ENCODE measurements around the gene MTF2. TPM values are rescaled to one million over a fixed set of nuclear protein-coding genes. Genes with fewer than 3 reads are reported as not detected.

The MTF2 gene
- total and polyA plus RNA-seq, 2 experiments from 2014 or later: 37.9 to 70.9 TPM

GRCh38 chr1:93082313-93082712, 3.2 kb downstream of the MTF2 start:
- peaks cover 5% of the 10 kb centered on the region for H3K36me3 ChIP-seq
- H3K27ac ChIP-seq: no peak overlapping the region
- no peak overlapping the region for H3K4me3 ChIP-seq
- no peaks in the 10 kb centered on the region for H3K9me3 ChIP-seq (ENCODE audit: low read depth)
- no peak for DNase-seq (ENCODE audit: low read depth in 1 of 2, low spot score in 1 of 2)
- peaks cover 16% of the 10 kb centered on the region for H3K4me1 ChIP-seq (ENCODE audit: low read depth)
- H3K27me3 ChIP-seq: no peaks in the 10 kb centered on the region
- no peak for TF ChIP-seq CTCF (IDR thresholded peaks at IDR 0.05; ENCODE audit: low read depth, low read length)

- Histone ChIP-seq H3K4me1 (ENCODE audit: low read depth) (peaks cover 13% of the 10 kb centered on the region), H3K36me3 (peaks cover 5% of the 10 kb centered on the region), H3K27ac (no peak overlapping the region), H3K4me3 (no peak overlapping the region), H3K9me3 (ENCODE audit: low read depth) (no peaks in the 10 kb centered on the region), H3K27me3 (no peaks in the 10 kb centered on the region)
- DNase-seq (ENCODE audit: low read depth in 1 of 2, low spot score in 1 of 2): no peak
- no peak for TF ChIP-seq CTCF (IDR thresholded peaks at IDR 0.05; ENCODE audit: low read depth, low read length)
These were observed 4.9 kb downstream of the MTF2 start for GRCh38 chr1:93083979-93084378.

GRCh38 chr1:93087532-93087931, 8.4 kb downstream of the MTF2 start:
- Histone ChIP-seq H3K4me3 (no peak overlapping the region), H3K36me3 (peaks cover 5% of the 10 kb centered on the region), H3K27ac (no peak overlapping the region), H3K4me1 (ENCODE audit: low read depth) (no peaks in the 10 kb centered on the region), H3K27me3 (no peaks in the 10 kb centered on the region), H3K9me3 (ENCODE audit: low read depth) (no peaks in the 10 kb centered on the region)
- no peak for TF ChIP-seq CTCF (IDR thresholded peaks at IDR 0.05; ENCODE audit: low read depth, low read length)
- DNase-seq (ENCODE audit: low read depth in 1 of 2, low spot score in 1 of 2): no peak

GRCh38 chr1:93093332-93094006, 14.4 kb downstream of the MTF2 start:
- Histone ChIP-seq H3K9me3 (ENCODE audit: low read depth) (no peaks in the 10 kb centered on the region), H3K4me1 (ENCODE audit: low read depth) (no peaks in the 10 kb centered on the region), H3K4me3 (no peak overlapping the region), H3K27me3 (no peaks in the 10 kb centered on the region), H3K36me3 (no peaks in the 10 kb centered on the region), H3K27ac (peak overlapping the region; percentile 61)
- DNase-seq (ENCODE audit: low read depth in 1 of 2, low spot score in 1 of 2): no peak
- no peak for TF ChIP-seq CTCF (IDR thresholded peaks at IDR 0.05; ENCODE audit: low read depth, low read length)

- Histone ChIP-seq H3K36me3 (no peaks in the 10 kb centered on the region), H3K27me3 (no peaks in the 10 kb centered on the region), H3K4me3 (no peak overlapping the region), H3K4me1 (ENCODE audit: low read depth) (no peaks in the 10 kb centered on the region), H3K27ac (no peak overlapping the region), H3K9me3 (ENCODE audit: low read depth) (no peaks in the 10 kb centered on the region)
- no peak for DNase-seq (ENCODE audit: low read depth in 1 of 2, low spot score in 1 of 2)
- no peak for TF ChIP-seq CTCF (IDR thresholded peaks at IDR 0.05; ENCODE audit: low read depth, low read length)
These were observed 16.9 kb downstream of the MTF2 start for GRCh38 chr1:93095804-93096585.
